Panc1 (cell line): ENCODE data around the gene HACD2.

Source experiments
- CTCF ChIP-seq: fragments of 450-650 bp; IDR thresholded peaks from 2 replicates; pipeline ENCODE4 v1.5.1; 2017; ENCODE audit warnings: mild to moderate bottlenecking
- POLR2AphosphoS5 ChIP-seq: IDR thresholded peaks from 2 replicates; pipeline ENCODE4 v1.6.1; 2012; ENCODE audit warnings: mild to moderate bottlenecking, low read depth, low read length, moderate library complexity
- REST ChIP-seq, 2 experiments: IDR thresholded peaks; 2 replicates each; pipeline ENCODE4 v1.6.1; 2011 to 2012; ENCODE audit warnings: low read depth in 2 of 2, control low read depth in 1 of 2, low read length in 1 of 2, mild to moderate bottlenecking in 1 of 2, moderate library complexity in 1 of 2; ENCODE audit not compliant: insufficient read depth in 1 of 2

GRCh38 chr3:123626881-123627280, 42.0 kb upstream of the HACD2 start:
- TF ChIP-seq CTCF (no peak), POLR2AphosphoS5 (no peak), REST (IDR thresholded peaks at IDR 0.05; ENCODE audit: insufficient read depth in 1 of 2, low read depth in 2 of 2, low read length in 1 of 2) (no peak)
